HG03135 (cell line): ENCODE measurements around the gene ENPP5.
"Not testable (repeated sequence)": the region's sequence is repeated elsewhere in the genome, so short reads cannot be mapped to it uniquely, and the experiment has no call there.

Experiments used
- ATAC-seq: cut with Tn5 transposase; IDR thresholded peaks from one replicate; pipeline ENCODE4 v1.9.1; 2021; ENCODE audit warnings: mild to moderate bottlenecking, moderate library complexity; ENCODE audit not compliant: unreplicated experiment

Gene ENPP5

DNA sequence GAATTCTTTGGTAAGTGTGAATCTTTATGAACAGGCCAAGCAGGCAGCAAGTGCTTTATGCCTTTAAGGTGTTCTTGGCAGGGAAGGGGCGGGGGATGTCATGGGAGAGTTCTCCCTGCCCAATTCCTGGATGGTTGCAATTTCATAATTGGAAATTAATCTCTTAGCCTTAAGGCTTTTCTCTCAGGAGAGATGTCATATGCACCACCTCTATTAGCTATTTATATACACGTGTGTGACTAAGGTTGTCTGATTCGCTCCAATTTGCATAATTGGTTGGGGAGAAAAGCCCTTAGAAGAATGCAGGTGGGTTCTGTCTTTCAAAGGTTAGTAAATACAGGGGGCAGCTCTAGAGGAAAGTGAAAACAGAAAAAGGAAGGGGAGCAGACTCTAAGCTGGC lies 5.2 kb upstream of the ENPP5 start:
- no peak for ATAC-seq

- ATAC-seq, result peak; percentile 75
Measured at GRCh38 chr6:46175446-46175845, 4.7 kb upstream of the ENPP5 start.

DNA sequence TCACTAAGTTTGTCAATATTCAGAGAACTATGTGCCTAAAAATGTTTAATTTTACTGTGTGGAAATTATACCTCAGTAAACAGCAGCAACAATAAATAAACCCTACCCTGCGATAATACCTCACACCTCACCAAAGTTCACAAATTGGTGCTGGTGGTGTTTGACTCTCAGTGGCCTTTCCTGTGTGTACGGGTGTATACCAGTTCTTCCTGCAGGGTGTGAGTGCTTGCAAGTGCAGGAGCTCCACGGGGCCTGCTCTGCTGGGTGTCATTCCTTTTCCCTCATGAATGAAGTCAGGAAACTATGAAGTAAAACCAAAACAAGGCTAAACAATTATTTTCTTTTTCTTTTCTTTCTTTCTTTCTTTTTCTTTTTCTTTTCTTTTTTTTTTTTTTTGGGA lies 4.1 kb upstream of the ENPP5 start:
- ATAC-seq, result no peak

- ATAC-seq, result no peak
Measured at GRCh38 chr6:46172176-46172575, 1.4 kb upstream of the ENPP5 start.

DNA sequence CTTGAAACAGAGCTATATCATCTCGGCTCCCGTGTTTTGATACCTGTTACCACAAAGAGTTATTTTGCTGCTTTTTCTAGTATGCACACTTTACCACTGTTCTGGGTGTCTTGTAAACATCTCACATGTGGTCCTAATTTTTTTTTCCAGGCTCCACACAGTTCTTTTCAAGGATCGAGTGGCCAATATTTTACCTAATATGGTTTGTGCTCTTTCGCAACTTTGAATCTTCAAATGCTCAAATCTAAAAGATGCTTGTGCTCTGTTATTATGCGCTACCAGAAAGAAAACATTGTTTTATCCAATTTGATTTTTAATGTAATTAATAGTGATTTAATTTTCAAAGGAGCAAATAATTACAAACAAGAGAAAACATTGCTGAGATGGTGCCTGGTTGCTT lies 10.7 kb downstream of the ENPP5 start:
- no peak for ATAC-seq

DNA sequence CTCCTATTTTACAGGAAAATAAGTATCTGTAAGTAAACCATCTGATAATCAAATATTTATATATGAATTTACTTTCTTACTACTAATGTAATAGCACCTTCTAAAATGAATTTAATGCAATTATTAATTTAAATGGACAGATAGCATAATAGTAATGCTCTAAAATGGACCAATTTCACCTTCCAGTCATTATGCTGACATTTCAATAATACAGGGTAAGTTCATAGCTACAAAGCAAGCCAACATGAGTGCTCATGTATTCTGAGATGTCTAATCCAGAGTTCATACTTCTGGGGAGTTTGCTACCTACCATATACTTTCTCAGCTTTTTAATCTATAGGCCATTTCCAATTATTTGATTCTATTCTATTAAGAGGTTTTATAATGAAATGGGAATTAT lies 11.6 kb downstream of the ENPP5 start:
- no peak for ATAC-seq

- no peak for ATAC-seq
Measured at GRCh38 chr6:46156701-46157100, 14.1 kb downstream of the ENPP5 start.

DNA sequence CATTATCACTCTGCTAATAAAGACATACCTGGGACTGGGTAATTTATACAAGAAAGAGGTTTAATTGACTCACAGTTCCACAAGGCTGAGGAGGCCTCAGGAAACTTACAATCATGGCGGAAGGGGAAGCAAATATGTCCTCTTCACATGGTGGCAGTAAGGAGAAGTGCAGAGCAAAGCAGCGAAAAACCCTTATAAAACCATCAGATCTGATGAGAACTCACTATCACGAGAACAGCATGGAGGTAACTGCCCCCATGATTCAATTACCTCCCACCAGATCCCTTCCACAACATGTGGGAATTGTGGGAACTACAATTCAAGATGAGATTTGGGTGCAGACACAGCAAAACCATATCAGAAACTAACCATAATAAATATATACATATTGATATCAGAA lies 21.7 kb downstream of the ENPP5 start:
- not testable (repeated sequence) for ATAC-seq

DNA sequence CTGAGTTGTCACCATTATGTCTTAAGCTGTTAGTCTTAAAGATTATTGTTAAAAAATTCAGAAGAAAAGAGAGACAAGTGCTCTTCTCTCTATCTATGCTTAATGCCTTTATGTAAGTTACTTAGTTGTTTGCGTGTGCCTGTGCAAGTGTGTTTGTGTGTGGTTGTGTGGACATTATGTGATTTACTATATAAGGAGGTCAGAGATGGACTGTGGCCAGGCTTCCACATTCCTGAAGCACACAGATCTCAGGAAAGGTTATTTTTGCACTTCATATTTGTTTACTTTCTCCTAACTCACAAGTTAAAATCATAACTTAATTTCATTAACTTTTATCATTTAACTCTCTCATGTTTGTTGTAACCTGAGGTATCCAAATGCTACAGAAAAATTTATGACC lies 26.5 kb downstream of the ENPP5 start:
- ATAC-seq, result no peak

DNA sequence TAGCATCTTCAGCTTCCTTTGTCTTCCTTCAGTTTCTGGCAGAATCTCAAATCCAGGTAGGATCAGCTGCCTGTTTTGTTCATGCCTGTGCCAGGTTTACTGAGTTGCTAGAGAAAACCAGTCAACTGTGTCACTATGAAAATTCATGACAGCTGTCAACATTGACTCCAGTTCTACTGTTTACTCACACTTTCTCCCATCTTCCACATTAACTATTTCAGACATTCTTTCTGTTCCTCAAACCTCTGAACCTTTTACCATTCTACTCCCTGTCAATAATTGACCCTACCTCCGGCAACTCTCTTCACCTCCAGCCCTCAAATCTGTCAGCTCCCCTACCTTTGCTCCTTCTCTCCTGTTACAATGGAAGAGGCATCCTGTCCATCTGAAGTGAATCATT lies 32.5 kb downstream of the ENPP5 start:
- peak; percentile 78 for ATAC-seq

DNA sequence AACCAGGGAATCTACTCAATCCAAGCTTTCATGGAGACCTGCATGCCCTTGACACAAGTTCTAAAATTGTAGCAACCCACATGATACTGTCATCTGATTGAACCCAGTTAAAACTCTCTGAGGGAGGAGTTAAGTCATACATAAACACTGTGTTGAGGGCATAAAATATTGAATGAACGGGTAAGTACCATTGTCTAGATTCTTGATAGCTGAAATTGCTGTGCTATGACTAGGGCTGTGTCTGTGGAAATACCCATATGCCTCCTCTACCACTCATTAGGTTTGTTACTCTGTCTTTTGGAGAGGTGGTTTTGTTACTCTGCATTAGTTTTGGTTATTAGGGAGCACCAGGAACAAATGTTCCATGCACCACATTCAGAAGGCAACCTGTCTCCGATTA lies 33.4 kb downstream of the ENPP5 start:
- no peak for ATAC-seq

GRCh38 chr6:46136831-46137230 lies 33.9 kb downstream of the ENPP5 start:
- ATAC-seq, result no peak

DNA sequence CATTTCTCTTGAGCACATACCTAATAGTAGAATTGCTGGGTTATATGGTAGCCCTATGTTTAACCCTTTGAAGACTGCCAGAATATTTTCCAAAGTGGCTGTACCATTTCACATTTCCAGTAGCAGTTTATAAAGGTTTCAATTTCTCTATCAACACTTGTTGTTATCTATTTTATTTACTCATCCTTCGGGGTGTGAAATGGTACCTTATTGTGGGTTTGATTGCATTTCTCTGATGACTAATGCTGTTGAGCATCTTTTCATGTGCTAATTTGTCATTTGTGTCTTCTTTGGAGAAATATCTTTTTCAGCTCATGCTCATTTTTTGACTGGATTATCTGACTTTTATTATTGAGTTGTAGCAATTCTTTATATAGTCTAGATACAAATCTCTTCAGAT lies 35.6 kb downstream of the ENPP5 start:
- ATAC-seq, result no peak

DNA sequence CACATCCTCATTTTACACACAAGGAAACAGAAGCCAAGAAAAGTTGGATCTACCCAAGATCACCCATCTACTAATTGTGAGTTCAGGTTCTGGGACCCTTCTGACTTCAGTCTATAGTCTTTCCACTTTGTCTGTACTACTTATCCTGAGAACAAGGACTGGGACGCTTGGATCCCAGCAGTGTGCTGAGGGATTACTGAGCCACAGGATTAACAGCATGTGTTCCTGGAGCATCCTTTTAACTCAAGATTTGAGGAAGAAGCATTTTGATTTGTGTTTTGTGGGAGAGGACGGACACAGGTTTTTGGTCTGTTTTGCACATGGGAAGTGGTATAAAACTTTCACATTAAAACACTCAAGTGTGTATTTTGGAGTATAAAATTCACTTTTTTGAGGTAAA lies 36.6 kb downstream of the ENPP5 start:
- ATAC-seq, result no peak

DNA sequence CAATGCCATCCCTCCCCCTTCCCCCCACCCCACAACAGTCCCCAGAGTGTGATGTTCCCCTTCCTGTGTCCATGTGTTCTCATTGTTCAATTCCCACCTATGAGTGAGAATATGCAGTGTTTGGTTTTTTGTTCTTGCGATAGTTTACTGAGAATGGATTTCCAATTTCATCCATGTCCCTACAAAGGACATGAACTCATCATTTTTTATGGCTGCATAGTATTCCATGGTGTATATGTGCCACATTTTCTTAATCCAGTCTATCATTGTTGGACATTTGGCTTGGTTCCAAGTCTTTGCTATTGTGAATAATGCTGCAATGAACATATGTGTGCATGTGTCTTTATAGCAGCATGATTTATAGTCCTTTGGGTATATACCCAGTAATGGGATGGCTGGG lies 39.5 kb downstream of the ENPP5 start:
- ATAC-seq, result not testable (repeated sequence)

- no peak for ATAC-seq
Measured at GRCh38 chr6:46130666-46131065, 40.1 kb downstream of the ENPP5 start.

- ATAC-seq, result peak; percentile 99
Measured at GRCh38 chr6:46129629-46130511, 40.9 kb downstream of the ENPP5 start, which contains the start of gene ENPP4. Gene ENPP4 (plus strand): TSS chr6:46129989. CDS start chr6:46139584, 9,595 bp downstream.

- ATAC-seq, result peak; percentile 27
Measured at GRCh38 chr6:46129291-46129628, 41.5 kb downstream of the ENPP5 start.

GRCh38 chr6:46128476-46128875 lies 42.3 kb downstream of the ENPP5 start:
- ATAC-seq, result no peak

DNA sequence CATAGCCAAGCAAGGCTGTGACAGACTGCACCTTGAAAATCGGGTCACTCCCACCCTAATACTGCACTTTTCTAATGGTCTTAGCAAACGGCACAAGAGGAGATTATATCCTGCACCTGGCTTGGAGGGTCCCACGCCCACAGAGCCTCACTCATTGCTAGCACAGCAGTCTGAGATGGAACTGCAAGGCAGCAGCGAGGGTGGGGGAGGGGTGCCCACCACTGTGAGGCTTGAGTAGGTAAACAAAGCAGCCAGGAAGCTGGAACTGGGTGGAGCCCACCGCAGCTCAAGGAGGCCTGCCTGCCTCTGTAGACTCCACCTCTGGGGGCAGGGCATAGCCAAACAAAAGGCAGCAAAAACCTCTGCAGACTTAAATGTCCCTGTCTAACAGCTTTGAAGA lies 51.1 kb downstream of the ENPP5 start:
- not testable (repeated sequence) for ATAC-seq

DNA sequence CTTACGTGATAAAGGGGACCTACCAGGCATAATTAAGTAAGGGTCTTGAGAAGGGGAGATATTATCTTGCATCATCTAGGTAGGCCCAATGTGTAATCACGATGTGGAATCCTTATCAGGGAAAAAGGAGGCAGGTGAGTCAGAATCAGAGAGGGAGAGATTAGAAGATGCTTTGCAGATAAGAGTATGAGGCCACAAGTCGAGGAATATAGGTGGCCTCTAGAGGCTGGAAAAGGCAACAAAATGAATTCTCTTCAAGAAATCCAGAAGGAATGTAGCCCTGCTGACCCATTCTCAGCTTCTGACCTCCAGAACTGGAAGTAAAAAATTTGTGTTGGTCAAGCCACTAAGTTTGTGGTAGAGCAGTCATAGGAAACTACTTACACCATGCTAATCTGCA lies 51.9 kb downstream of the ENPP5 start:
- ATAC-seq, result no peak

- ATAC-seq, result no peak
Measured at GRCh38 chr6:46118157-46118556, 52.6 kb downstream of the ENPP5 start.

GRCh38 chr6:46116289-46116688 lies 54.5 kb downstream of the ENPP5 start:
- no peak for ATAC-seq
